H1 (cell line): ENCODE measurements around the gene RCBTB2. TPM values are rescaled to one million over a fixed set of nuclear protein-coding genes. Genes with fewer than 3 reads are reported as not detected.

Experiments
- CTCF ChIA-PET: fragments of 300-600 bp; sonication (Branson Sonifier 250); formaldehyde crosslinking; loops from one replicate; lab custom pipeline; 2021; ENCODE audit not compliant: partially characterized antibody; lab: Charles Lee
- POLR2A ChIA-PET: fragments of 300-600 bp; sonication (Branson Sonifier 250); formaldehyde crosslinking; loops from one replicate; lab custom pipeline; 2021; ENCODE audit warnings: inconsistent platforms; ENCODE audit not compliant: partially characterized antibody; lab: Charles Lee
- DNase-seq, 2 experiments: peaks; one replicate each; pipeline versions ENCODE4 v3.0.0 to v3.0.0-alpha.2; 2010 to 2022; ENCODE audit warnings: low spot score in 2 of 2, low read depth in 1 of 2, mixed read lengths in 1 of 2
- FAIRE-seq: peaks from 2 replicates; lab custom pipeline; 2011; peaks lifted over from hg19 to GRCh38; lab: Jason Lieb, UNC
- H2AFZ ChIP-seq: 2 replicates; pipeline ENCODE4 v1.8.1; 2012; ENCODE audit warnings: low read length, inconsistent platforms
- H2AK5ac ChIP-seq: 2 replicates; pipeline ENCODE4 v1.6.1; 2013; ENCODE audit warnings: low read depth, low read length
- H2BK120ac ChIP-seq: replicated peaks from 2 replicates; pipeline ENCODE3; 2013; ENCODE audit warnings: low read depth, low read length, inconsistent platforms
- H2BK12ac ChIP-seq: 2 replicates; pipeline ENCODE4 v1.6.1; 2013; ENCODE audit warnings: low read depth, low read length
- H2BK15ac ChIP-seq: 2 replicates; pipeline ENCODE4 v1.6.1; 2013; ENCODE audit warnings: low read length
- H2BK20ac ChIP-seq: 2 replicates; pipeline ENCODE4 v1.6.1; 2013; ENCODE audit warnings: low read length
- H2BK5ac ChIP-seq: 2 replicates; pipeline ENCODE4 v1.6.1; 2013; ENCODE audit warnings: low read depth, low read length
- H3K14ac ChIP-seq: 2 replicates; pipeline ENCODE4 v1.6.1; 2013; ENCODE audit warnings: inconsistent platforms; ENCODE audit not compliant: insufficient read length
- H3K18ac ChIP-seq: 2 replicates; pipeline ENCODE4 v1.6.1; 2013; ENCODE audit warnings: low read length; ENCODE audit errors: extremely low read depth
- H3K23ac ChIP-seq: 2 replicates; pipeline ENCODE4 v1.6.1; 2013; ENCODE audit warnings: inconsistent platforms; ENCODE audit not compliant: insufficient read length
- H3K23me2 ChIP-seq: 2 replicates; pipeline ENCODE4 v1.6.1; 2013; ENCODE audit warnings: low read depth, low read length
- H3K27ac ChIP-seq: 2 replicates; pipeline ENCODE4 v1.6.1; 2011; ENCODE audit warnings: low read depth, low read length, inconsistent platforms
- H3K27me3 ChIP-seq, 4 experiments: replicated peaks in 1 of 4; 1 replicate in 1 of 4; 2 replicates in 3 of 4; pipeline versions ENCODE4 v1.6.1 to v1.8.1; 2011 to 2013; ENCODE audit warnings: low read length in 3 of 4, mild to moderate bottlenecking in 3 of 4, inconsistent platforms in 2 of 4, mixed read lengths in 2 of 4, moderate library complexity in 1 of 4; ENCODE audit not compliant: control insufficient read depth in 3 of 4, insufficient read depth in 3 of 4; ENCODE audit errors: extremely low read depth in 1 of 4
- H3K36me3 ChIP-seq, 4 experiments: 2 replicates each; pipeline versions ENCODE4 v1.6.1 to v1.8.1; 2011 to 2013; ENCODE audit warnings: mild to moderate bottlenecking in 4 of 4, low read length in 3 of 4, moderate library complexity in 2 of 4, control low read depth in 1 of 4, inconsistent platforms in 1 of 4; ENCODE audit not compliant: insufficient read depth in 4 of 4, control insufficient read depth in 2 of 4
- H3K4ac ChIP-seq: replicated peaks from 2 replicates; pipeline ENCODE3; 2013; ENCODE audit warnings: low read length, low read depth, mixed read lengths, inconsistent platforms; ENCODE audit not compliant: insufficient read length
- H3K4me1 ChIP-seq, 4 experiments: replicated peaks in 1 of 4; 1 replicate in 1 of 4; 2 replicates in 3 of 4; pipeline versions ENCODE4 v1.6.1 to v1.8.1; 2011 to 2013; ENCODE audit warnings: low read length in 3 of 4, inconsistent platforms in 2 of 4, mixed read lengths in 1 of 4; ENCODE audit not compliant: insufficient read depth in 4 of 4, control insufficient read depth in 3 of 4
- H3K4me2 ChIP-seq, 2 experiments: 2 replicates each; pipeline versions ENCODE4 v1.6.1 to v1.8.1; 2011 to 2013; ENCODE audit warnings: low read depth in 2 of 2, low read length in 2 of 2, control low read depth in 1 of 2, inconsistent platforms in 1 of 2, mild to moderate bottlenecking in 1 of 2; ENCODE audit not compliant: insufficient read depth in 1 of 2
- H3K4me3 ChIP-seq, 4 experiments: fragments of 200-600, 300-600 bp in 1 of 4; sonication (generic), shearing (Covaris generic), sonication (Bioruptor Twin) in 1 of 4; 2 replicates each; pipeline versions ENCODE4 v1.5.1 to v1.8.1; 2011 to 2016; ENCODE audit warnings: low read length in 4 of 4, low read depth in 3 of 4, control low read depth in 2 of 4, inconsistent platforms in 2 of 4, mild to moderate bottlenecking in 2 of 4, mixed read lengths in 1 of 4, moderate library complexity in 1 of 4; ENCODE audit not compliant: insufficient read depth in 2 of 4; ENCODE audit errors: extremely low read depth in 1 of 4
- H3K56ac ChIP-seq: replicated peaks from 2 replicates; pipeline ENCODE3; 2013; ENCODE audit warnings: low read depth, mild to moderate bottlenecking, mixed read lengths, low read length, inconsistent platforms; ENCODE audit not compliant: insufficient read length
- H3K79me1 ChIP-seq: 2 replicates; pipeline ENCODE4 v1.6.1; 2013; ENCODE audit warnings: low read depth, low read length, control low read depth
- H3K79me2 ChIP-seq, 2 experiments: 2 replicates each; pipeline versions ENCODE4 v1.6.1 to v1.8.1; 2012 to 2013; ENCODE audit warnings: low read length in 2 of 2, mild to moderate bottlenecking in 2 of 2, inconsistent platforms in 1 of 2; ENCODE audit not compliant: insufficient read depth in 2 of 2, control insufficient read depth in 1 of 2
- H3K9ac ChIP-seq, 4 experiments: replicated peaks in 1 of 4; 1 replicate in 1 of 4; 2 replicates in 3 of 4; pipeline versions ENCODE4 v1.6.1 to v1.8.1; 2011 to 2013; ENCODE audit warnings: low read depth in 3 of 4, low read length in 3 of 4, control low read depth in 2 of 4, mild to moderate bottlenecking in 2 of 4, moderate library complexity in 2 of 4, inconsistent platforms in 1 of 4; ENCODE audit errors: extremely low read depth in 1 of 4
- H3K9me3 ChIP-seq, 2 experiments: 2 replicates each; pipeline versions ENCODE4 v1.6.1 to v1.8.1; 2012 to 2013; ENCODE audit warnings: mild to moderate bottlenecking in 2 of 2, moderate library complexity in 2 of 2, control low read depth in 1 of 2, inconsistent platforms in 1 of 2, low read depth in 1 of 2, low read length in 1 of 2, mixed read lengths in 1 of 2; ENCODE audit not compliant: insufficient read depth in 2 of 2
- H4K20me1 ChIP-seq, 2 experiments: replicated peaks in 1 of 2; 2 replicates each; pipeline versions ENCODE3 to v1.8.1; 2011 to 2013; ENCODE audit warnings: inconsistent platforms in 2 of 2, low read length in 2 of 2, mild to moderate bottlenecking in 1 of 2; ENCODE audit not compliant: insufficient read depth in 2 of 2, control insufficient read depth in 1 of 2
- H4K5ac ChIP-seq: 2 replicates; pipeline ENCODE4 v1.6.1; 2013; ENCODE audit warnings: low read length, low read depth, mixed read lengths, inconsistent platforms; ENCODE audit not compliant: insufficient read length
- H4K8ac ChIP-seq: 2 replicates; pipeline ENCODE4 v1.8.0; 2013; ENCODE audit warnings: mild to moderate bottlenecking, moderate library complexity, low read length, inconsistent platforms; ENCODE audit not compliant: insufficient read depth; ENCODE audit errors: extremely low read depth
- H4K91ac ChIP-seq: replicated peaks from 2 replicates; pipeline ENCODE3; 2013; ENCODE audit warnings: low read length, mixed read lengths, inconsistent platforms; ENCODE audit not compliant: insufficient read length
- CBX5 ChIP-seq: fragments of 300-800, 300-1000 bp; sonication (generic); IDR thresholded peaks from 2 replicates; pipeline ENCODE4 v1.7.1; 2016; ENCODE audit warnings: antibody characterized with exemption, low read length, low read depth
- CEBPB ChIP-seq: IDR thresholded peaks from 2 replicates; pipeline ENCODE4 v1.6.1; 2012; ENCODE audit warnings: low read depth, low read length
- EZH2 ChIP-seq: fragments of 200-600 bp; sonication (generic); IDR thresholded peaks from 2 replicates; pipeline ENCODE4 v1.7.1; 2012; ENCODE audit warnings: low read depth, mild to moderate bottlenecking, moderate library complexity, low read length, inconsistent platforms; ENCODE audit not compliant: severe bottlenecking
- MAFK ChIP-seq: IDR thresholded peaks from 2 replicates; pipeline ENCODE4 v1.6.1; 2012; ENCODE audit warnings: low read depth, mild to moderate bottlenecking, improper control_type of control experiment, low read length
- POLR2A ChIP-seq, 2 experiments: IDR thresholded peaks; 1 replicate in 1 of 2; 2 replicates in 1 of 2; pipeline ENCODE4 v1.6.1; 2011; ENCODE audit warnings: low read depth in 2 of 2, low read length in 2 of 2, mild to moderate bottlenecking in 2 of 2; ENCODE audit errors: control extremely low read depth in 1 of 2
- POLR2AphosphoS5 ChIP-seq: IDR thresholded peaks from 2 replicates; pipeline ENCODE4 v1.6.1; 2011; ENCODE audit warnings: low read depth, low read length
- POU5F1 ChIP-seq: IDR thresholded peaks from 2 replicates; pipeline ENCODE4 v1.6.1; 2011; ENCODE audit warnings: low read depth, mild to moderate bottlenecking, low read length, moderate library complexity
- RAD21 ChIP-seq, 2 experiments: IDR thresholded peaks in 1 of 2; conservative IDR thresholded peaks in 1 of 2; 2 replicates each; pipeline ENCODE4 v1.6.1; 2011; ENCODE audit warnings: low read depth in 2 of 2, low read length in 2 of 2, improper control_type of control experiment in 1 of 2, inconsistent platforms in 1 of 2, mild to moderate bottlenecking in 1 of 2, moderate library complexity in 1 of 2
- RXRA ChIP-seq: IDR thresholded peaks from 2 replicates; pipeline ENCODE4 v1.6.1; 2011; ENCODE audit warnings: low read depth, mild to moderate bottlenecking, low read length, moderate library complexity; ENCODE audit not compliant: insufficient read depth
- SP2 ChIP-seq: IDR thresholded peaks from 2 replicates; pipeline ENCODE4 v1.6.1; 2012; ENCODE audit warnings: mild to moderate bottlenecking, low read length, inconsistent platforms
- SRF ChIP-seq: IDR thresholded peaks from 2 replicates; pipeline ENCODE4 v1.6.1; 2011; ENCODE audit warnings: mild to moderate bottlenecking, low read depth, low read length, moderate library complexity
- ZNF274 ChIP-seq: IDR thresholded peaks from 2 replicates; pipeline ENCODE4 v1.7.0; 2012; ENCODE audit warnings: low read length, borderline replicate concordance; ENCODE audit errors: extremely low read depth
- WGBS, 2 experiments: shearing (Covaris generic) in 1 of 2; methylation state at CpG; one replicate each; pipeline versions ENCODE4 v1.1.6 to v1.1.7; 2013 to 2015; ENCODE audit warnings: low lambda C conversion rate in 2 of 2, mixed read lengths in 2 of 2, inconsistent platforms in 1 of 2, low coverage in 1 of 2, missing lambda C conversion rate in 1 of 2; ENCODE audit not compliant: insufficient replicate concordance in 2 of 2, insufficient coverage in 1 of 2, insufficient read length in 1 of 2; ENCODE audit errors: extremely low coverage in 1 of 2, missing lambda C conversion rate in 1 of 2; 5-methylcytosine and 5-hydroxymethylcytosine counted together
- polyA plus RNA-seq, 7 experiments: library from polyadenylated mRNA; depleted of rRNA in 3 of 7; stranded (reverse) in 5 of 7; unstranded in 2 of 7; fragments of >200 nt in 5 of 7; fragments of 200-250 nt in 2 of 7; gene quantifications; 1 replicate in 5 of 7; 2 replicates in 1 of 7; 4 replicates in 1 of 7; pipeline versions ENCODE4 v1.2.1 to v1.2.3, GENCODE V29; 2011 to 2013; ENCODE audit warnings: missing spikeins in 2 of 7, mixed read lengths in 2 of 7
- total RNA-seq: library from RNA; stranded (reverse); fragmentation: NEBNext Ultra II Directional; extraction: Animal tissue kit (Norgen Biotek cat#: 25700); gene quantifications from 2 replicates; pipeline ENCODE4 v1.2.1, GENCODE V29; 2021
- TF ChIP-seq, protein P1 (sequence below): IDR thresholded peaks from 2 replicates; pipeline ENCODE4 v1.6.1; 2011; ENCODE audit warnings: low read length, improper control_type of control experiment

Gene RCBTB2
- total and polyA plus RNA-seq, 2 of the 8 experiments (the other 6 are each of a cell fraction or from before 2014, with no cell fraction given): 5.2 to 8.4 TPM

DNA sequence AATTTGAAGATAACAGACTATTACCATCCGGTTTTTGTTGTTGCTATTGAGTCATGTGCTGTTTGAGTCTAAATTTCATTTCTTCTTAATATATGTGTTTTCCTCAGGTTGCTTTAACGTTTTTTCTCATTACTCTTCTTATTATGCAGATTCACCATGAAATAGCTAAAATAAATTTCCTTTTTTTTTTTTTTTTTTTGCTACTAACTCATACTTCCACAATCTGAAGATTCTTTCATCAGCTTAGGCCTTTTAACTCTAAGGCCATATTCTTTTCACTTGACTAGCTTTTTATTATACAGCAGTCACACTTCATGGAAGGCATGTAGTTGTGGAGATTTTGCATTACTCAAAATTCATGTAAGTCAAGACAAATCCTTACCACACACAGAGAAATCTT lies 23.9 kb upstream of the RCBTB2 start:
- Histone ChIP-seq H2BK5ac (no peak overlapping the region), H3K14ac (no peak overlapping the region), H3K4ac (no peak overlapping the region), H3K79me1 (no peaks in the 10 kb centered on the region), H2BK120ac (no peak overlapping the region), H2AK5ac (no peak overlapping the region), H3K4me1 (no peaks in the 10 kb centered on the region), H2AFZ (no peak overlapping the region), H4K5ac (no peak overlapping the region), H2BK15ac (no peak overlapping the region), H3K27me3 (no peaks in the 10 kb centered on the region), H3K4me3 (no peak overlapping the region), H3K9me3 (peaks cover 4 to 5% of the 10 kb centered on the region in 2 experiments; a peak in 2 of 4 replicates), H4K20me1 (no peaks in the 10 kb centered on the region), H4K91ac (no peak overlapping the region), H3K56ac (no peak overlapping the region), H2BK12ac (no peak overlapping the region), H3K23me2 (no peaks in the 10 kb centered on the region), H4K8ac (no peak overlapping the region), H2BK20ac (no peak overlapping the region), H3K18ac (no peak overlapping the region), H3K9ac (no peak overlapping the region), H3K4me2 (no peak overlapping the region), H3K27ac (no peak overlapping the region), H3K79me2 (no peaks in the 10 kb centered on the region), H3K23ac (no peak overlapping the region), H3K36me3 (no peaks in the 10 kb centered on the region)
- WGBS, 2 experiments: 87% methylated on average over 2 of the region's 2 CpGs; no CpG with 5 or more reads in 1 of the 2 experiments
- ChIA-PET CTCF (interaction anchor here (1.1 kb wide), 1 partner anchor 44 kb away, joined by 3 read pairs; no protein-coding TSS in a partner anchor), POLR2A (interaction anchor here (0.7 kb wide), 1 partner anchor 19 kb away, joined by 3 read pairs; no protein-coding TSS in a partner anchor)
- no peak for FAIRE-seq
- DNase-seq: no peak
- TF ChIP-seq POLR2A (IDR thresholded peaks at IDR 0.05; ENCODE audit: control extremely low read depth in 1 of 2, low read depth in 2 of 2, low read length in 2 of 2) (no peak), RXRA (no peak), SRF (no peak), SP2 (no peak), CBX5 (no peak), MAFK (no peak), ZNF274 (no peak), CEBPB (no peak), POU5F1 (no peak), POLR2AphosphoS5 (no peak), EZH2 (no peak), RAD21 (IDR thresholded peaks at IDR 0.05 in 1 of 2, conservative IDR thresholded peaks at IDR 0.05 in 1 of 2; ENCODE audit: low read depth in 2 of 2, low read length in 2 of 2) (no peak)
- TF ChIP-seq, protein P1, sequence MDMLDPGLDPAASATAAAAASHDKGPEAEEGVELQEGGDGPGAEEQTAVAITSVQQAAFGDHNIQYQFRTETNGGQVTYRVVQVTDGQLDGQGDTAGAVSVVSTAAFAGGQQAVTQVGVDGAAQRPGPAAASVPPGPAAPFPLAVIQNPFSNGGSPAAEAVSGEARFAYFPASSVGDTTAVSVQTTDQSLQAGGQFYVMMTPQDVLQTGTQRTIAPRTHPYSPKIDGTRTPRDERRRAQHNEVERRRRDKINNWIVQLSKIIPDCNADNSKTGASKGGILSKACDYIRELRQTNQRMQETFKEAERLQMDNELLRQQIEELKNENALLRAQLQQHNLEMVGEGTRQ: no peak
